Large intestine (tissue), 3 donors: ENCODE results near the gene RBM7. TPM values are rescaled to one million over a fixed set of nuclear protein-coding genes. Genes with fewer than 3 reads are reported as not detected.

ENCODE experiments used
- DNase-seq, 2 donors: peaks; one replicate each; pipeline versions ENCODE4 v3.0.0 to v3.0.0-alpha.2; 2013
- H3K27ac ChIP-seq: one replicate; pipeline ENCODE4 v1.5.1; 2013; ENCODE audit warnings: low read length
- H3K27me3 ChIP-seq: 2 replicates; pipeline ENCODE4 v1.6.1; 2013; ENCODE audit warnings: low read length; ENCODE audit not compliant: control insufficient read depth, insufficient read depth
- H3K36me3 ChIP-seq: 2 replicates; pipeline ENCODE4 v1.6.1; 2013; ENCODE audit warnings: low read length; ENCODE audit not compliant: control insufficient read depth, insufficient read depth
- H3K4me1 ChIP-seq: one replicate; pipeline ENCODE4 v1.6.1; 2013; ENCODE audit warnings: low read length; ENCODE audit not compliant: control insufficient read depth, insufficient read depth
- H3K4me3 ChIP-seq: one replicate; pipeline ENCODE4 v1.5.1; 2013; ENCODE audit warnings: low read length
- H3K9me3 ChIP-seq: one replicate; pipeline ENCODE4 v1.6.1; 2013; ENCODE audit warnings: mild to moderate bottlenecking, low read depth, low read length, moderate library complexity; ENCODE audit not compliant: control insufficient read depth
- WGBS: methylation state at CpG from one replicate; pipeline ENCODE4 v1.1.5; 2013; ENCODE audit warnings: low lambda C conversion rate; ENCODE audit not compliant: insufficient coverage; 5-methylcytosine and 5-hydroxymethylcytosine counted together
- polyA plus RNA-seq: library from polyadenylated mRNA; unstranded; fragments of 120-200 nt; gene quantifications from one replicate; pipeline ENCODE4 v1.2.1, GENCODE V29; 2013

Gene RBM7
- polyA plus RNA-seq, 1 donor: 46.7 TPM

DNA sequence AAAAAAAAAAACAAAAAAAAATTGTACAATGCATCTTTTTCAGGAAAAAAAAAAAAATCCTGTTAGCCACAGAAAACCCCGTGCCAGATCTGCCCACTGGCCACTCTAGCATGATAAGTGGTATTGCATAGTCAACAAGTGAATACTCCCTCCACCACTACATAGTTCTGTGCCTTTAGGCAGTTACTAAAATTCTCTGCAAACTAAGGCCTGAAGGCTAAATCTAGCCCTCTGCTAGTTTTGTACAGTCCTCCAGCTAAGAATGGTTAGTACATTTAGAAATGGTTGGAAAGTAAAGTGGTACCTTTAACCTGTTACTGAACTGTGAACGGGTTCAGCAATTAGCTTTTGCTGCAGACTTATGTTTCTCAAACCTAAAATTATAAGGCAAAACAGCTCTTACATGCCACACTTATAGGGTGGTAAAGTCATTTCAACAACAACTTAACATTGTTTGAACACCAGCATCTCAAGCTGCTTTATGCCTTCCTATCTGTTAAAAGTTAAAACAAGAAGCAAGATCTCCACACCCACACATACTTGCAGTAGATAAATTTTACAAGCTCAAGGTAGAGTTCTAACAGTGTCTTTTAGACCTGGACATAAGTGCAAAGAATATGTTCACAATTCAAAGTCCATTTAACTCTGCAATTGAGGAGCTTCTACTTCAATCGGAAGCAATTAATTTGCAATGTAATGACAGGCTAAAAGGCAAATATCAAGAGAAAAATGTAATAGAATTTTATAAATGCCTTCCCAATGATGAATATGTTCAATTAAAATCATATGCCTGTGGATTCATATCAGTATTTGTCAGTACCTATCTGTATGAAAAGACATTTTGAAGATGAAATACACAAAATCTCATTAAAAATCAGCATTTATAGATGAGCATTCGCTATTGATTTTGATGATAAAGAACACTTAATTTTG is 7.5 kb upstream of the RBM7 start:
- DNase-seq: peak; percentile 37 to 64
- Histone ChIP-seq H3K36me3 (no peaks in the 10 kb centered on the region), H3K27ac (no peak overlapping the region), H3K4me3 (no peak overlapping the region), H3K9me3 (no peaks in the 10 kb centered on the region), H3K27me3 (no peaks in the 10 kb centered on the region), H3K4me1 (peaks cover 5% of the 10 kb centered on the region)
- WGBS: 47% methylated on average over 3 of the region's 4 CpGs

GRCh38 chr11:114395736-114396135 is 4.7 kb upstream of the RBM7 start:
- WGBS: no CpG with 5 or more reads among the region's 3 CpGs
- H3K9me3 ChIP-seq: no peaks in the 10 kb centered on the region
- no peak for DNase-seq
- H3K27me3 ChIP-seq: no peaks in the 10 kb centered on the region
- H3K27ac ChIP-seq: no peak overlapping the region
- H3K4me1 ChIP-seq: peaks cover 11% of the 10 kb centered on the region
- no peak overlapping the region for H3K4me3 ChIP-seq
- H3K36me3 ChIP-seq: no peaks in the 10 kb centered on the region

DNA sequence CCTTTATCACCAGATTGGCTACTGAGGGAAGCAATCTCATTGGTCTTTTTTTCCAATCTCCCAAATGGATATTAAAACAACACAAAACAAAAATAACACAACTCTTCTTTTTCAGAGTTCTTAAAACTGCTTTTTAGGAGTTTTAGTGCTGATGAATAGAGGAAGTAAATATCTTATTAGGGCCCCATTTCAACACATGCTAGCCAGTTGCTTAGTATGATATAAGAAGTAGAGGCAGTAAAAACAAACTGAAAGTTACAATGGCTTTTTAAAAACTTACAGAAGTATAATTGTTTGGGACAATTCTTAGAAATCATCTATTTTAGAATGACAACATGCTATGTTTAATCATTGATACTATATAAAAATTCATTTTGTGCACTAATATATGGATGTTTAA is 3.5 kb upstream of the RBM7 start:
- no peak overlapping the region for H3K4me3 ChIP-seq
- H3K9me3 ChIP-seq: no peaks in the 10 kb centered on the region
- DNase-seq: no peak
- no peaks in the 10 kb centered on the region for H3K27me3 ChIP-seq
- H3K36me3 ChIP-seq: no peaks in the 10 kb centered on the region
- peaks cover 11% of the 10 kb centered on the region for H3K4me1 ChIP-seq
- no peak overlapping the region for H3K27ac ChIP-seq

- Histone ChIP-seq H3K9me3 (no peaks in the 10 kb centered on the region), H3K4me1 (peaks cover 10% of the 10 kb centered on the region), H3K36me3 (no peaks in the 10 kb centered on the region), H3K27ac (no peak overlapping the region), H3K4me3 (no peak overlapping the region), H3K27me3 (no peaks in the 10 kb centered on the region)
- DNase-seq: no peak
- no CpG with 5 or more reads among the region's 2 CpGs for WGBS
Measured at GRCh38 chr11:114397349-114397982, 3.0 kb upstream of the RBM7 start.

DNA sequence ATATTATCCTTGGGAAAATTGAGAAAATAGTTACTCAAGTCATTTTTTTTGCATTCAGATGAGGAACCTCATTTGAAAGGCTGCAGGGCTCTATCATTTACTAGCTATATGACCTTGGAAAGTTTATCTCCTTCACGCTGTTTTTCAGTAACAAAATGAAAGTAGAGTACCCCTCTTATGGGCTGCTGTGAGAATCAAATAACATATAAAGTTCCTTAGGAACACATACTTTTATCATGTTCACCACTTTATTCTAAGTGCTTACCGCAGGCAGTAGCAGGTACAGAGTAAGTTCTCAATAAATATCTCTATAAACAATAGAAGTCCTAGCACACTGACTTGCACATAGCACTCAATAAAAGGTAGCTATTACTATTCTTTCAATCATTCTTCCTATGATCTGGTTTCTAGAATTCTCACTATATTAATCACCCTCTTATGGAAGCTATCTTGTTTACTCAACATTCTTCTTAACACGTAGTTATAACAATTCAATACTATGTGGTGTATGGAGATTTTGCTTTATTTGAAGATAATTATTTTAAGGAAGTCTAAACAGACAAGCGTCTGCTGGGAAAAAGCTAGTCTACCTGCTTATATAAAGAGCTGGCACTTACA is 2.1 kb upstream of the RBM7 start:
- no peak for DNase-seq
- H3K4me3 ChIP-seq: no peak overlapping the region
- 63% methylated on average over 3 of the region's 4 CpGs for WGBS
- H3K27me3 ChIP-seq: no peaks in the 10 kb centered on the region
- peaks cover 6% of the 10 kb centered on the region for H3K4me1 ChIP-seq
- no peaks in the 10 kb centered on the region for H3K9me3 ChIP-seq
- H3K36me3 ChIP-seq: no peaks in the 10 kb centered on the region
- peak overlapping the region; percentile 97 for H3K27ac ChIP-seq

DNA sequence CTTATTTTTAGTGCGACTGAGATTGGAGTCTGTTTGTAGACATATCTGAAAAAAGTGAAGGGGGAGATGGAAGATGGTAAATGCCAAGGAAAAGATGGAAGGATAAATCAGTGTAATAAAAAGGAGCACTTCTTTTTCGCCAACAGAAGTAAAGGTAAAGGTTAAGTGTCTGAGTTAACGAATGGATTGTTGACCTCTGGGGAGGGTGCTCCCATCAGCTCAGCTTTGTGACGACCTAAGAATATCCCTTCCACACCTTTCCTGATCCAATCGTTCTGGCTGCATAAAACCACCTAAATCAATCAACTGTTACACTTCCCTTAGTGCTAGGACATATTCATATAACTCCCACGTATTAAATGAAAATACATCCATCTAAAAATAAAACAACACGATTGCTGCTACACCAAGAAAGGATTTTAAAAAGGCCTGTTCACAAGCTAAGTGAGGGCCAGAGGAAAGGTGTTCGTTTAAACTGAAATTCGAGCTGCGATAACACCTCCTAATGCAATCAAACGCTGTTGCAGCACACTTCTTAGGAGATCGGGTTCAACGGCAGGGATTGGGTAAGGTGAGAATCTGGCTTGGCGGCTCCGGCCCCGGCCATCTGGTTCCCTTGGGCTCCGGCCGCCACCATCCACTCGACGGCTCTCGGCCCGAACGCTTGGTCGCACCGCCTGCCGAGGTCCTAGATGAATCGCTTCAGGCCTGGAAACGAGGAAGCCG is 813 bp upstream of the RBM7 start:
- Histone ChIP-seq H3K4me3 (peak overlapping the region; percentile 67), H3K36me3 (peaks cover 4% of the 10 kb centered on the region), H3K9me3 (no peaks in the 10 kb centered on the region), H3K4me1 (peaks cover 6% of the 10 kb centered on the region), H3K27ac (peak overlapping the region; percentile 97), H3K27me3 (no peaks in the 10 kb centered on the region)
- peak in 1 of 2 donors; percentile 23 for DNase-seq
- 10% methylated on average over 2 of the region's 29 CpGs for WGBS

DNA sequence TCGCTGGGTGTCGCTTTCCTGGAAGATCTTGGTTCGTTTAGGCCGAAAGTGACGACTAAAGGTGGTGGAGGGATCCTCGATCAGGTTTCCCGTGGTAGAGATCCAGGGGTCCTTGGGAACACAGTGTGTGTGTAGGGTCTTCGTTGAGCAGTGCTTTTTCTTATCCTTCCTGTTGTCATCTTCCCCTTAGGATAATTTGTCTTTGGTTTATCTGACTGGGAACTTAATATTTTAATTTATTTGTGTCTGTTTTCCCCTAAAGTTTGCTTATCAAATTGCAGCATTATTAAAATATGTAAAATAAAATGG is 403 bp downstream of the RBM7 start:
- peak overlapping the region; percentile 97 for H3K27ac ChIP-seq
- WGBS: no CpG with 5 or more reads among the region's 8 CpGs
- H3K9me3 ChIP-seq: no peaks in the 10 kb centered on the region
- H3K36me3 ChIP-seq: peaks cover 14% of the 10 kb centered on the region
- peak overlapping the region; percentile 67 for H3K4me3 ChIP-seq
- no peaks in the 10 kb centered on the region for H3K27me3 ChIP-seq
- H3K4me1 ChIP-seq: peaks cover 6% of the 10 kb centered on the region
- no peak for DNase-seq

- peak overlapping the region; percentile 67 for H3K4me3 ChIP-seq
- peaks cover 18% of the 10 kb centered on the region for H3K36me3 ChIP-seq
- peaks cover 6% of the 10 kb centered on the region for H3K4me1 ChIP-seq
- no peaks in the 10 kb centered on the region for H3K27me3 ChIP-seq
- peak in 1 of 2 donors; percentile 28 for DNase-seq
- no peaks in the 10 kb centered on the region for H3K9me3 ChIP-seq
- peak overlapping the region; percentile 97 for H3K27ac ChIP-seq
- WGBS: 13% methylated on average over 2 of the region's 4 CpGs
Measured at GRCh38 chr11:114401311-114401710, 845 bp downstream of the RBM7 start.

DNA sequence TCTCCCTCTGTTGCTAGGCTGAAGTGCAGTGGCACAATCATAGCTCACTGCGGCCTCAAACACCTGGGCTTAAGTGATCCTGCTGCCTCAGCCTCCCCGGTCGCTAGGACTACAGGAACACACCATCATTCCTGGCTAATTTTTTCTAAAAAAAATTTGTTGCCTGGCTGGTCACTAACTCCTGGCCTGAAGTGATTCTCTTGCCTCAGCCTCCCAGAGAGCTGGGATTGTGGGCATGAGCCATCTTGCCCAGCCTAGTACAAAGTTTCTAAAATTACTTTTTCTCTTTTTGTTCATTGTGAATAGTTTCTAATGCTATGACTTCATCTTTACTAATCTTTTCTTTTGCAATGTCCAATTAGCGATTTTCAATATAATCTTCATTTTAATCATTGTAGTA is 12.5 kb downstream of the RBM7 start:
- Histone ChIP-seq H3K27ac (no peak overlapping the region), H3K36me3 (peaks cover 21% of the 10 kb centered on the region), H3K27me3 (no peaks in the 10 kb centered on the region), H3K4me1 (no peaks in the 10 kb centered on the region), H3K4me3 (no peak overlapping the region), H3K9me3 (no peaks in the 10 kb centered on the region)
- no peak for DNase-seq
- WGBS: 91% methylated on average over 1 of the region's 4 CpGs

DNA sequence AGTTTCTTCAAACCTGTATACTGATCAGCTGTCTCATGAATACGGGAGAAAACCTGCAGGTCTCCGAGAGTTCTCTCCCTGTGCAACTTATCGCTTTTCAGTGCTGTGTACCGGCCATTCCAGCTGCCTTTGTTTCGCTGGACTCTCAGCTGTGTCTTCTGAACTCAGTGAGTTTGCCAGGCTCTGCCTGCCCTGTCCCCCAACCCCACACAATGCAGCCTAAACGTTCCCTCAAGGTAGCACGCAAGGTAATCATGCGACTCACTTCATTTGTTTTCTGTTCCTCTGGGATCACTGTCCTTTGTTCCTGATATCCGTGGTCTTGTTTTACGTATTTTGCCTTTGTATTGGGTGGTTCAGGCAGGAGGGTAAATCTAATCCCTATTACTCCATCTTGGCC is 13.5 kb downstream of the RBM7 start:
- H3K27me3 ChIP-seq: no peaks in the 10 kb centered on the region
- DNase-seq: no peak

More for the DNA sequence above, 13.5 kb downstream of the RBM7 start:
- no peaks in the 10 kb centered on the region for H3K4me1 ChIP-seq
- peaks cover 21% of the 10 kb centered on the region for H3K36me3 ChIP-seq
- H3K4me3 ChIP-seq: no peak overlapping the region
- 80% methylated on average over 3 of the region's 10 CpGs for WGBS
- no peaks in the 10 kb centered on the region for H3K9me3 ChIP-seq
- no peak overlapping the region for H3K27ac ChIP-seq
